Activated CD4-positive, alpha-beta T cell treated with anti-CD3 and anti-CD28 coated beads, Interleukin-2, amount 50 U/mL, for 48 hours (primary cell): ENCODE data around the gene PGAP2.
"Not testable (repeated sequence)": the region's sequence is repeated elsewhere in the genome, so short reads cannot be mapped to it uniquely, and the experiment has no call there.

Source experiments
- DNase-seq, 2 experiments: peaks; one replicate each; pipeline ENCODE4 v3.0.0-alpha.2; 2020

The PGAP2 gene

GRCh38 chr11:3807909-3808860 lies at the start of gene PGAP2:
Gene PGAP2, plus strand, starts transcription at chr11:3808560. Its CDS starts 2,700 bp downstream, at chr11:3811260.
- DNase-seq = peak; percentile 69 to 75

- DNase-seq = no peak
These were observed 44.1 kb upstream of the PGAP2 start for GRCh38 chr11:3764266-3764665.

GRCh38 chr11:3766836-3767235 lies 41.5 kb upstream of the PGAP2 start:
- not testable (repeated sequence) for DNase-seq

- DNase-seq = no peak
These were observed 40.8 kb upstream of the PGAP2 start for GRCh38 chr11:3767536-3767935.

- no peak for DNase-seq
These were observed 35.2 kb upstream of the PGAP2 start for GRCh38 chr11:3773180-3773579.

- no peak for DNase-seq
These were observed 32.5 kb upstream of the PGAP2 start for GRCh38 chr11:3775736-3776406.

GRCh38 chr11:3781423-3781822 lies 26.9 kb upstream of the PGAP2 start:
- DNase-seq = no peak

- no peak for DNase-seq
These were observed 25.4 kb upstream of the PGAP2 start for GRCh38 chr11:3782963-3783362.

GRCh38 chr11:3783611-3784010 lies 24.7 kb upstream of the PGAP2 start:
- DNase-seq = no peak

- DNase-seq = no peak
These were observed 21.5 kb upstream of the PGAP2 start for GRCh38 chr11:3786781-3787428.

- not testable (repeated sequence) for DNase-seq
These were observed 14.0 kb upstream of the PGAP2 start for GRCh38 chr11:3794387-3794786.

- DNase-seq = no peak
These were observed 13.0 kb upstream of the PGAP2 start for GRCh38 chr11:3795131-3796001.

- no peak for DNase-seq
These were observed 12.4 kb upstream of the PGAP2 start for GRCh38 chr11:3796002-3796311.

GRCh38 chr11:3796346-3796745 lies 12.0 kb upstream of the PGAP2 start:
- DNase-seq = no peak

GRCh38 chr11:3796801-3797328 lies 11.5 kb upstream of the PGAP2 start:
- no peak for DNase-seq

GRCh38 chr11:3797329-3798090 lies 10.8 kb upstream of the PGAP2 start, which contains the start of gene NUP98:
Gene NUP98, minus strand, starts transcription at chr11:3797554. Its CDS starts 15,437 bp downstream, at chr11:3782117.
- peak; percentile 99 to 100 for DNase-seq

- no peak for DNase-seq
These were observed 9.2 kb upstream of the PGAP2 start for GRCh38 chr11:3799143-3799542.

GRCh38 chr11:3799873-3800272 lies 8.5 kb upstream of the PGAP2 start:
- DNase-seq = no peak

GRCh38 chr11:3802011-3802790 lies 6.2 kb upstream of the PGAP2 start:
- no peak for DNase-seq

- no peak for DNase-seq
These were observed 4.4 kb upstream of the PGAP2 start for GRCh38 chr11:3803726-3804495.
